ENCODE results near the gene ITIH1.
A peak's percentile ranks its signal among the peaks of the same experiment; 100 is the strongest.

Gene ITIH1

DNA sequence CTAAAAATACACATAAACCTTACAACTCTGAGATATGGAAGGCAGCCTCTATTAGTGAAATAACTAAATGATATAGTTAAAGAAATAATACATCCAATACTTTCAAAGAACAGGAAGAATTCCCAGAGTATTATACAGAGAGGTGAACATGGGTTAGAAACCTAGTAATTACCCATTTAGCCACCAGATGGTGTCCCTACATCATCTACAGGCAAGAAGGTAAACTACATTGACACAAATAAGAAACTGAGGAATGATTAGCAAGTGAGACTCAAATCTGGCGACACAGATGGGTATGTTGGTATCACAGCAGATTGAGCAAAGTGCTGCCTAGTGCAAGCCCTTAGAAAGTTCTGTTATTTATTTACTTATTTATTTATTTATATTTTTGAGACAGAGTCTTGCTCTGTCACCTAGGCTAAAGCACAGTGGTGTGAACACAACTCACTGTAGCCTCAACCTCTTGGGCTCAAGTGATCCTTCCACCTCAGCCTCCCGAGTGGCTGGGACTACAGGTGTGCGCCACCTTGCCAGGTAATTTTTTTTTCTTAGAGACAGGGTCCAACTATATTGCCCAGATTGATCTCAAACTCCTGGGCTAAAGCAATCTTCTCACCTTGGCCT lies 34.9 kb upstream of the ITIH1 start:
- DNase-seq (ENCODE audit: low read depth) = no peak
- no peak overlapping the region for H3K4me3 ChIP-seq (ENCODE audit: low read length)
- TF ChIP-seq, protein P1, sequence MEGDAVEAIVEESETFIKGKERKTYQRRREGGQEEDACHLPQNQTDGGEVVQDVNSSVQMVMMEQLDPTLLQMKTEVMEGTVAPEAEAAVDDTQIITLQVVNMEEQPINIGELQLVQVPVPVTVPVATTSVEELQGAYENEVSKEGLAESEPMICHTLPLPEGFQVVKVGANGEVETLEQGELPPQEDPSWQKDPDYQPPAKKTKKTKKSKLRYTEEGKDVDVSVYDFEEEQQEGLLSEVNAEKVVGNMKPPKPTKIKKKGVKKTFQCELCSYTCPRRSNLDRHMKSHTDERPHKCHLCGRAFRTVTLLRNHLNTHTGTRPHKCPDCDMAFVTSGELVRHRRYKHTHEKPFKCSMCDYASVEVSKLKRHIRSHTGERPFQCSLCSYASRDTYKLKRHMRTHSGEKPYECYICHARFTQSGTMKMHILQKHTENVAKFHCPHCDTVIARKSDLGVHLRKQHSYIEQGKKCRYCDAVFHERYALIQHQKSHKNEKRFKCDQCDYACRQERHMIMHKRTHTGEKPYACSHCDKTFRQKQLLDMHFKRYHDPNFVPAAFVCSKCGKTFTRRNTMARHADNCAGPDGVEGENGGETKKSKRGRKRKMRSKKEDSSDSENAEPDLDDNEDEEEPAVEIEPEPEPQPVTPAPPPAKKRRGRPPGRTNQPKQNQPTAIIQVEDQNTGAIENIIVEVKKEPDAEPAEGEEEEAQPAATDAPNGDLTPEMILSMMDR (conservative IDR thresholded peaks at IDR 0.05; ENCODE audit: low read depth, low read length) = peak; percentile 63

DNA sequence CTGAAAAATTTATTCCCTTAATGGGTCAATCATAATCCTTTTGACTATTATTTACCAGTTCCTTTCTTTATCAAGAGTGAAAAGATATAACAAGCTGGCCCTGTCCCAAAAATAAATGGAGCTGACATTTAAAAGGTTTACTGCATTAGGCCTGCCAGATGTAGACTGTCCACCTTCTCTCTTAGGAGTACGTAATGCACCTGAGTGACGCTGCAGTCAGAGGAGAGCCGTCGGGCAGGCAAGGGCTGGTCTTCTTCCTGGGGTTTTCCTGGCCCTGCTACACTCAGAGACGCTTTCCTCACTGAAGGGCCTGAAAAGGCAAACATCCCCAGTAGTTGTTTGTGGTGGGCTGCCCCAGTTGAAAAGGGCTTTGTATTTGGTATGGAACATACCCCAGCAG lies 34.2 kb upstream of the ITIH1 start:
- H3K4me3 ChIP-seq (ENCODE audit: low read length) = no peak overlapping the region
- no peak for DNase-seq (ENCODE audit: low read depth)
- TF ChIP-seq, protein P1 (conservative IDR thresholded peaks at IDR 0.05; ENCODE audit: low read depth, low read length) = no peak

DNA sequence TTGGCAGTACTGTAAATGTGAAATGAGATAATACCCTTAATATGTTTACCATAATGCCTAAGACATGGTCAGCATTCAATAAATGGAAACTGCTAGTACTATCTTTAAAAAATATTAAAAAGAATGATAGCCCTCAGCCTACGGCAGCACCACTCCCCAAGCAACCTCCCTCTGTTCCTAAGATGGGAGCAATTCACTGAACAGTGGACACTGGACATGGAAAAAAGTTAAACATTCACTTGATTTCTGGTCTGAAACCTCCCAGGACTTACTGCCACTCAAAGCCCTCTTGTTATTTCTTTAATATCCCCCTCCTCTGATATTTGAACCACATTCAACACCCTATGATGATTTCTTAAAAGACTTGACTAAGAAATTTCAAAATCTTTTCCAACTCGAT lies 33.7 kb upstream of the ITIH1 start:
- H3K4me3 ChIP-seq (ENCODE audit: low read length) = no peak overlapping the region
- DNase-seq (ENCODE audit: low read depth) = no peak
- TF ChIP-seq, protein P1 (conservative IDR thresholded peaks at IDR 0.05; ENCODE audit: low read depth, low read length) = no peak

DNA sequence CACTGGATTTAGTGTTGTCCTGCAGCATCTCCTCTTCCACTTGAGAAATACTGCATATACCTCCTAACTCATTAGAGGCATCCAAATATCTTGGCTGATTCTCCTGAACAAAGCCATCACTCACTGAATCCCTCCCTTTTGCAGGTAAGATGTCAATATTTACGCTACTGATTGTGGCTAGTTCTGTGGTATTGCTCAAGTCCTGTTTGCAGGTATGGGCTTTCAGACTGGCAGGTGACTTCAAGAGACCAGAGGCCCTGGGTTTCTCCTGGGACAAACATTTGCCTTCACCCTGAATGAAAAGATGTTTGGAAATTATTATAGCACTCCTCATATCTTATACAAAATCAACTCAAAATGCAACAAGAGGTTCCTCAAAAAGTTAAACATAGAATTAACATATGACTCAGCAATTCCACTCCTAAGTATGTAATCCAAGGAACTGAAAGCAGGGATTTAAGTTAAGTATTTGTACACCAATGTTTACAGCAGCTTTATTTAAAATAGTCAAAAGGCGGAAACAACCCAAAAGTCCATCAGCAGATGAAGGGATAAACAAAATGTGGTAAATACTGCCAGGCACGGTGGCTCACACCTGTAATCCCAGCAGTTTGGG lies 25.2 kb upstream of the ITIH1 start:
- H3K4me3 ChIP-seq (ENCODE audit: low read length) = no peak overlapping the region
- TF ChIP-seq, protein P1 (conservative IDR thresholded peaks at IDR 0.05; ENCODE audit: low read depth, low read length) = no peak
- no peak for DNase-seq (ENCODE audit: low read depth)

DNA sequence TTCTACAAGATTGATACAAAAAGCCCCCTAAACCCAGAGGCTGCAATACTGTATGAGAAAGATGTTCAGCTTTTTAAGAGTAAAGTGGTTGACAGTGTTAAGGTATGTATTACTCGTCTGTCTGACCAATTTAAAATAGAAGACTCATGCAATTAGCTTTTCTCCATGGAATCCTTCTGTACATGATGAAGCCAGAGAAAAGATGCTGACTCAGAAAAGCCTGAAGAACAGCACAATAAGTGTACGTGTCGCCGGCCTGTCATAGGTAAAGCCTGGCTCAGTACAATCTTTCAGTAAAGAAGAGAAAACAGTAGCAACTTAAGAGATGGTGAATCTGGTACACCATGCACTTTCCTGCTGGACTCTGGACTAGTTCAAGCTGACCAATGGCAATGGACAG lies 23.0 kb upstream of the ITIH1 start:
- H3K4me3 ChIP-seq (ENCODE audit: low read length) = no peak overlapping the region
- DNase-seq (ENCODE audit: low read depth) = no peak
- TF ChIP-seq, protein P1 (conservative IDR thresholded peaks at IDR 0.05; ENCODE audit: low read depth, low read length) = no peak

DNA sequence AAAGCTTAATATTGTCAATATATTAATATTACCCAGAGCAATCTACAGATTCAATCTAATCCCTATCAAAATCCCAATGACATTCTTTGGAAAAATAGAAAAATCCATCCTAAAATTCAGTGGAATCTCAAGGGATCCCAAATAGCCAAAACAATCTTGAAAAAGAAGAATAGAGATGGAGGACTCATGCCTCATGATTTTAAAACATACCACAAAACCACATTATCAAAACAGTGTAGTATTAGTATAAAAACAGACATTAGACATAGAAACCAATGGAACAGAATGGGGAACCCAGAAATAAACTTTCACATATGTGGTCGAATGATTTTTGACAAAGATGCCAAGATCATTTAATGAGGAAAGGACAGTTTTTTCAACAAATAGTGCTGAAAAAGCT lies 21.3 kb upstream of the ITIH1 start:
- H3K4me3 ChIP-seq (ENCODE audit: low read length) = no peak overlapping the region
- no peak for DNase-seq (ENCODE audit: low read depth)
- TF ChIP-seq, protein P1 (conservative IDR thresholded peaks at IDR 0.05; ENCODE audit: low read depth, low read length) = no peak

DNA sequence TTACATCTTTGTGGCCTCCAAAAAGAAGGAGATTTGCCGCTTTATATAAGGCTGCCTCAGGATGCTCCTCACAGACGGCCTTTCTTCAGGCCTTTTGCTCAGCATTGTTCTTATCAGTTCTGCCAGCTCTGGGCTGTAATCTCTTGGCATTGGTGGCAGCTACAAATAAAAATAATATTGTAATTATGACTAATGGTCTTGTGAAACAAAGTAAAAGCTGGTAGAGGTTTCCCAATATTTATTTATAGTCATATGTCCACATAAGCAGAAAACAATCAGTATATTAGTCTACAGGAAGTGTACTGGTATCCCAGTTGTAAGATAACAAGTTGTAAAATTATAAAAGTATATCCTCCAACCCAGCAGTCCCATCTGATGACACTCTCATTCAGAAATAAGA lies 13.9 kb upstream of the ITIH1 start:
- TF ChIP-seq, protein P1 (conservative IDR thresholded peaks at IDR 0.05; ENCODE audit: low read depth, low read length) = no peak
- DNase-seq (ENCODE audit: low read depth) = peak; percentile 34
- no peak overlapping the region for H3K4me3 ChIP-seq (ENCODE audit: low read length)
